WTC11 (cell line): ENCODE measurements around the gene ZIK1. TPM values are rescaled to one million over a fixed set of nuclear protein-coding genes. Genes with fewer than 3 reads are reported as not detected.

Experiments
- ATAC-seq: fragments of 200-7000 bp; cut with Tn5 transposase; 2 replicates; pipeline ENCODE4 v1.10.0; 2021; ENCODE audit warnings: mild to moderate bottlenecking, moderate library complexity
- CTCF ChIA-PET: fragments of 300-600 bp; sonication (Branson Sonifier 250); formaldehyde crosslinking; loops from one replicate; lab custom pipeline; 2021; ENCODE audit warnings: antibody characterized with exemption; lab: Charles Lee
- POLR2A ChIA-PET: fragments of 350-600 bp; sonication (Branson Sonifier 250); formaldehyde crosslinking; loops from one replicate; lab custom pipeline; 2021; ENCODE audit warnings: antibody characterized with exemption; lab: Charles Lee
- DNase-seq: peaks from one replicate; pipeline ENCODE4 v3.0.0; 2021; ENCODE audit warnings: low spot score
- H3K27ac Mint-ChIP-seq: 2 replicates; pipeline ENCODE4 v1.8.0; 2021; ENCODE audit warnings: mixed read lengths
- H3K27me3 Mint-ChIP-seq: 2 replicates; pipeline ENCODE4 v1.8.0; 2021; ENCODE audit warnings: low read depth, mild to moderate bottlenecking, moderate library complexity, mixed read lengths
- H3K36me3 Mint-ChIP-seq: 2 replicates; pipeline ENCODE4 v1.8.0; 2021; ENCODE audit warnings: mixed read lengths
- H3K4me1 Mint-ChIP-seq: 2 replicates; pipeline ENCODE4 v1.8.0; 2022; ENCODE audit warnings: mixed read lengths
- H3K4me3 Mint-ChIP-seq: 2 replicates; pipeline ENCODE4 v1.8.0; 2021; ENCODE audit warnings: mild to moderate bottlenecking, moderate library complexity, mixed read lengths
- H3K9me3 Mint-ChIP-seq: 2 replicates; pipeline ENCODE4 v1.8.0; 2021; ENCODE audit warnings: mixed read lengths
- CBFB ChIP-seq: sonication (generic); formaldehyde crosslinking; IDR thresholded peaks from 2 replicates; pipeline ENCODE4 v1.8.1; 2022; ENCODE audit warnings: mild to moderate bottlenecking, low read depth, missing genetic modification reagents
- CREB1 ChIP-seq: sonication (generic); formaldehyde crosslinking; IDR thresholded peaks from 2 replicates; pipeline ENCODE4 v1.8.0; 2023; ENCODE audit warnings: mild to moderate bottlenecking, missing genetic modification reagents
- CREM ChIP-seq: sonication (generic); formaldehyde crosslinking; IDR thresholded peaks from 2 replicates; pipeline ENCODE4 v1.8.1; 2022; ENCODE audit warnings: mild to moderate bottlenecking, missing genetic modification reagents, moderate library complexity
- ETV6 ChIP-seq: sonication (generic); formaldehyde crosslinking; IDR thresholded peaks from 2 replicates; pipeline ENCODE4 v1.8.1; 2022; ENCODE audit warnings: mild to moderate bottlenecking, missing genetic modification reagents
- HMGA2 ChIP-seq: fragments of 250-450 bp; sonication (Bioruptor Pico); IDR thresholded peaks from 2 replicates; pipeline ENCODE4 v1.4.0; 2021; ENCODE audit warnings: mild to moderate bottlenecking, moderate library complexity
- NR1H2 ChIP-seq: sonication (generic); formaldehyde crosslinking; IDR thresholded peaks from 2 replicates; pipeline ENCODE4 v1.9.0; 2021; ENCODE audit warnings: mild to moderate bottlenecking, moderate library complexity, missing genetic modification reagents
- NR2C2 ChIP-seq: sonication (generic); formaldehyde crosslinking; IDR thresholded peaks from 2 replicates; pipeline ENCODE4 v1.8.0; 2022; ENCODE audit warnings: mild to moderate bottlenecking, missing genetic modification reagents
- NR3C1 ChIP-seq: sonication (generic); formaldehyde crosslinking; conservative IDR thresholded peaks from 2 replicates; pipeline ENCODE4 v1.8.1; 2023; ENCODE audit warnings: low read depth, mild to moderate bottlenecking, missing genetic modification reagents
- SMAD3 ChIP-seq: sonication (generic); formaldehyde crosslinking; IDR thresholded peaks from 2 replicates; pipeline ENCODE4 v1.8.0; 2022; ENCODE audit warnings: missing genetic modification reagents, mild to moderate bottlenecking, borderline replicate concordance
- SP1 ChIP-seq: sonication (generic); formaldehyde crosslinking; conservative IDR thresholded peaks from 2 replicates; pipeline ENCODE4 v1.8.1; 2022; ENCODE audit warnings: missing genetic modification reagents
- TEAD4 ChIP-seq: sonication (generic); formaldehyde crosslinking; IDR thresholded peaks from 2 replicates; pipeline ENCODE4 v1.8.0; 2022; ENCODE audit warnings: mild to moderate bottlenecking, missing genetic modification reagents
- ZBTB21 ChIP-seq: sonication (generic); formaldehyde crosslinking; IDR thresholded peaks from 2 replicates; pipeline ENCODE4 v1.8.1; 2023; ENCODE audit warnings: mild to moderate bottlenecking, missing genetic modification reagents, borderline replicate concordance
- ZNF317 ChIP-seq: sonication (generic); formaldehyde crosslinking; IDR thresholded peaks from 2 replicates; pipeline ENCODE4 v1.8.1; 2023; ENCODE audit warnings: low read depth, mild to moderate bottlenecking, moderate library complexity, missing genetic modification reagents, borderline replicate concordance
- total RNA-seq: library from RNA; stranded (reverse); gene quantifications from 3 replicates; pipeline ENCODE4 v1.2.3, GENCODE V29; 2021
- TF ChIP-seq, protein P1 (sequence below): fragments of 250-450 bp; sonication (Bioruptor Pico); IDR thresholded peaks from 2 replicates; pipeline ENCODE4 v1.9.0; 2021; ENCODE audit warnings: mild to moderate bottlenecking, borderline replicate concordance
- TF ChIP-seq, protein P2 (sequence below): sonication (generic); formaldehyde crosslinking; IDR thresholded peaks from 2 replicates; pipeline ENCODE4 v1.8.0; 2022; ENCODE audit warnings: mild to moderate bottlenecking, missing genetic modification reagents
- TF ChIP-seq, protein P3 (sequence below): sonication (generic); formaldehyde crosslinking; IDR thresholded peaks from 2 replicates; pipeline ENCODE4 v1.8.1; 2022; ENCODE audit warnings: low read depth, mild to moderate bottlenecking, moderate library complexity, missing genetic modification reagents, borderline replicate concordance
- TF ChIP-seq, protein P4 (sequence below): sonication (generic); formaldehyde crosslinking; IDR thresholded peaks from 2 replicates; pipeline ENCODE4 v1.8.1; 2022; ENCODE audit warnings: mild to moderate bottlenecking, missing genetic modification reagents, moderate library complexity, borderline replicate concordance
- TF ChIP-seq, protein P5 (sequence below): fragments of 250-450 bp; sonication (Bioruptor Pico); IDR thresholded peaks from 2 replicates; pipeline ENCODE4 v1.9.0; 2021; ENCODE audit warnings: mild to moderate bottlenecking
- TF ChIP-seq, protein P6 (sequence below): fragments of 250-450 bp; sonication (Bioruptor Pico); IDR thresholded peaks from 2 replicates; pipeline ENCODE4 v1.9.0; 2021; ENCODE audit warnings: mild to moderate bottlenecking
- TF ChIP-seq, protein P7 (sequence below): sonication (generic); formaldehyde crosslinking; IDR thresholded peaks from 2 replicates; pipeline ENCODE4 v1.8.0; 2023; ENCODE audit warnings: missing genetic modification reagents, mild to moderate bottlenecking, borderline replicate concordance

Gene ZIK1
- total RNA-seq, 1 experiment from 2014 or later = 31.1 TPM

DNA sequence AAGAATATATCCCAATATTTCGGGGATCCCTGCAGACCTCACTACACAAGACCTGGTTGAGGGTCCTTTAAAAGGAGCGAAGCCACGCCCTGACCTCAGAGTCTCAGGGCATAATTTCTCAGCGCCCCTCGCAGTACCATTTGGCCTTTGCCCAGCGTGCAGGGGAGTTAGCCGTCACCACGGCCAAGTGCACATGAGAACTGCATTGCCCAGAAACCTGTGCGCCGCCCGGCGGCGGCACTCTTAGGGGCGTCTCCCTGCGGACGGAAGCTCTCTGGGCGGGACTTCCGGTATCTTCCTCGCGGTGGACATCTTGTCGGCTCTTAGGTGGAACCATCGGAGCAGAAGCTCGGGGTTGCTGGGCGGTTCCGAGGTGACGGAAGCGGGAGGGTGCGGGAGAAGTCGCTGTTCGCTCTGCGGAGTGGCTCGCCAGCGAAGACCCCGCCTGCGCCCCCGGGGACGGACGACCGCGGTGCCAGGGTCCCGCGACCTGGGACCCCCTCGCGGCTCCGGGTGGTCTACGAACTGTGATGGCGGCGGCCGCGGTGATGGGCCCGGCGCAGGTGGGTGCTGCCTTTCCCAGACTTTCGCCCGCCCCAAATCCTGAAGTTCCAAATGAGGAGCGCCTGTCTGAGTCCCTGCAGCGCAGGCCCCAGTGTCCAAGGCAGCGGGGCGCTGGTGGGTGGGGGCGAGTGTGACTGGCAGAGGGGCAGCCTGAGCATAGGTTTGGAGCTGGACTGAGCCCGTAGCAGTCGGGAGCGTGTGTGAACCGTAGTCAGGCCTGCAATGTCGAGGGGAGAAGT lies 30.2 kb downstream of the ZIK1 start, which contains the start of gene ZNF134:
TSS of gene ZNF134 (plus strand) at position 302 of the 803 bp plus-strand sequence. CDS start 5,227 bp downstream, outside the sequence.
- CTCF ChIA-PET = interaction anchor here (1.0 to 2.1 kb wide), 4 partner anchors 13 to 95 kb away, joined by 4 to 9 read pairs (median 5); partner anchors contain the start of genes ZNF154 and ZNF551
- Mint-ChIP-seq H3K4me3 (peak within 1 kb of the TSS; percentile 99), H3K9me3 (peaks cover 52% of the 10 kb centered on the region), H3K36me3 (peaks cover 49% of the 10 kb centered on the region), H3K4me1 (peaks cover 14% of the 10 kb centered on the region), H3K27me3 (peaks cover 8% of the 10 kb centered on the region), H3K27ac (peak within 1 kb of the TSS; percentile 89)
- DNase-seq (peak; percentile 93), ATAC-seq (peak; percentile 99)
- POLR2A ChIA-PET = interaction anchor here (0.6 to 1.5 kb wide), 6 partner anchors 18 to 321 kb away, joined by 3 to 5 read pairs (median 4); partner anchors contain the start of genes ZNF154, ZNF211, ZNF416 and ZNF418
- TF ChIP-seq NR1H2 (CRISPR knock-in tag) (no peak; the same call in 1 of the 2 replicates), TEAD4 (CRISPR knock-in tag) (0 out of 2 replicates have a peak, but pooled peaks have one; percentile 8), CREB1 (CRISPR knock-in tag) (no peak), NR2C2 (CRISPR knock-in tag) (no peak), NR3C1 (CRISPR knock-in tag) (no peak), CREM (CRISPR knock-in tag) (0 out of 2 replicates have a peak, but pooled peaks have one; percentile 45), HMGA2 (CRISPR knock-in tag) (no peak), SMAD3 (CRISPR knock-in tag) (no peak), ETV6 (CRISPR knock-in tag) (no peak), ZBTB21 (CRISPR knock-in tag) (0 out of 2 replicates have a peak, but pooled peaks have one; percentile 5), ZNF317 (CRISPR knock-in tag) (no peak), CBFB (CRISPR knock-in tag) (no peak), SP1 (CRISPR knock-in tag) (peak; percentile 82)
- TF ChIP-seq, protein P1, sequence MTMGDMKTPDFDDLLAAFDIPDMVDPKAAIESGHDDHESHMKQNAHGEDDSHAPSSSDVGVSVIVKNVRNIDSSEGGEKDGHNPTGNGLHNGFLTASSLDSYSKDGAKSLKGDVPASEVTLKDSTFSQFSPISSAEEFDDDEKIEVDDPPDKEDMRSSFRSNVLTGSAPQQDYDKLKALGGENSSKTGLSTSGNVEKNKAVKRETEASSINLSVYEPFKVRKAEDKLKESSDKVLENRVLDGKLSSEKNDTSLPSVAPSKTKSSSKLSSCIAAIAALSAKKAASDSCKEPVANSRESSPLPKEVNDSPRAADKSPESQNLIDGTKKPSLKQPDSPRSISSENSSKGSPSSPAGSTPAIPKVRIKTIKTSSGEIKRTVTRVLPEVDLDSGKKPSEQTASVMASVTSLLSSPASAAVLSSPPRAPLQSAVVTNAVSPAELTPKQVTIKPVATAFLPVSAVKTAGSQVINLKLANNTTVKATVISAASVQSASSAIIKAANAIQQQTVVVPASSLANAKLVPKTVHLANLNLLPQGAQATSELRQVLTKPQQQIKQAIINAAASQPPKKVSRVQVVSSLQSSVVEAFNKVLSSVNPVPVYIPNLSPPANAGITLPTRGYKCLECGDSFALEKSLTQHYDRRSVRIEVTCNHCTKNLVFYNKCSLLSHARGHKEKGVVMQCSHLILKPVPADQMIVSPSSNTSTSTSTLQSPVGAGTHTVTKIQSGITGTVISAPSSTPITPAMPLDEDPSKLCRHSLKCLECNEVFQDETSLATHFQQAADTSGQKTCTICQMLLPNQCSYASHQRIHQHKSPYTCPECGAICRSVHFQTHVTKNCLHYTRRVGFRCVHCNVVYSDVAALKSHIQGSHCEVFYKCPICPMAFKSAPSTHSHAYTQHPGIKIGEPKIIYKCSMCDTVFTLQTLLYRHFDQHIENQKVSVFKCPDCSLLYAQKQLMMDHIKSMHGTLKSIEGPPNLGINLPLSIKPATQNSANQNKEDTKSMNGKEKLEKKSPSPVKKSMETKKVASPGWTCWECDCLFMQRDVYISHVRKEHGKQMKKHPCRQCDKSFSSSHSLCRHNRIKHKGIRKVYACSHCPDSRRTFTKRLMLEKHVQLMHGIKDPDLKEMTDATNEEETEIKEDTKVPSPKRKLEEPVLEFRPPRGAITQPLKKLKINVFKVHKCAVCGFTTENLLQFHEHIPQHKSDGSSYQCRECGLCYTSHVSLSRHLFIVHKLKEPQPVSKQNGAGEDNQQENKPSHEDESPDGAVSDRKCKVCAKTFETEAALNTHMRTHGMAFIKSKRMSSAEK = no peak
- TF ChIP-seq, protein P2, sequence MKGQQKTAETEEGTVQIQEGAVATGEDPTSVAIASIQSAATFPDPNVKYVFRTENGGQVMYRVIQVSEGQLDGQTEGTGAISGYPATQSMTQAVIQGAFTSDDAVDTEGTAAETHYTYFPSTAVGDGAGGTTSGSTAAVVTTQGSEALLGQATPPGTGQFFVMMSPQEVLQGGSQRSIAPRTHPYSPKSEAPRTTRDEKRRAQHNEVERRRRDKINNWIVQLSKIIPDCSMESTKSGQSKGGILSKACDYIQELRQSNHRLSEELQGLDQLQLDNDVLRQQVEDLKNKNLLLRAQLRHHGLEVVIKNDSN = peak; percentile 32; the same call in 1 of the 2 replicates
- TF ChIP-seq, protein P3, sequence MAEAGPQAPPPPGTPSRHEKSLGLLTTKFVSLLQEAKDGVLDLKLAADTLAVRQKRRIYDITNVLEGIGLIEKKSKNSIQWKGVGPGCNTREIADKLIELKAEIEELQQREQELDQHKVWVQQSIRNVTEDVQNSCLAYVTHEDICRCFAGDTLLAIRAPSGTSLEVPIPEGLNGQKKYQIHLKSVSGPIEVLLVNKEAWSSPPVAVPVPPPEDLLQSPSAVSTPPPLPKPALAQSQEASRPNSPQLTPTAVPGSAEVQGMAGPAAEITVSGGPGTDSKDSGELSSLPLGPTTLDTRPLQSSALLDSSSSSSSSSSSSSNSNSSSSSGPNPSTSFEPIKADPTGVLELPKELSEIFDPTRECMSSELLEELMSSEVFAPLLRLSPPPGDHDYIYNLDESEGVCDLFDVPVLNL (CRISPR knock-in tag) = peak; percentile 29; the same call in 1 of the 2 replicates
- TF ChIP-seq, protein P4, sequence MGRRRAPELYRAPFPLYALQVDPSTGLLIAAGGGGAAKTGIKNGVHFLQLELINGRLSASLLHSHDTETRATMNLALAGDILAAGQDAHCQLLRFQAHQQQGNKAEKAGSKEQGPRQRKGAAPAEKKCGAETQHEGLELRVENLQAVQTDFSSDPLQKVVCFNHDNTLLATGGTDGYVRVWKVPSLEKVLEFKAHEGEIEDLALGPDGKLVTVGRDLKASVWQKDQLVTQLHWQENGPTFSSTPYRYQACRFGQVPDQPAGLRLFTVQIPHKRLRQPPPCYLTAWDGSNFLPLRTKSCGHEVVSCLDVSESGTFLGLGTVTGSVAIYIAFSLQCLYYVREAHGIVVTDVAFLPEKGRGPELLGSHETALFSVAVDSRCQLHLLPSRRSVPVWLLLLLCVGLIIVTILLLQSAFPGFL = no peak
- TF ChIP-seq, protein P5, sequence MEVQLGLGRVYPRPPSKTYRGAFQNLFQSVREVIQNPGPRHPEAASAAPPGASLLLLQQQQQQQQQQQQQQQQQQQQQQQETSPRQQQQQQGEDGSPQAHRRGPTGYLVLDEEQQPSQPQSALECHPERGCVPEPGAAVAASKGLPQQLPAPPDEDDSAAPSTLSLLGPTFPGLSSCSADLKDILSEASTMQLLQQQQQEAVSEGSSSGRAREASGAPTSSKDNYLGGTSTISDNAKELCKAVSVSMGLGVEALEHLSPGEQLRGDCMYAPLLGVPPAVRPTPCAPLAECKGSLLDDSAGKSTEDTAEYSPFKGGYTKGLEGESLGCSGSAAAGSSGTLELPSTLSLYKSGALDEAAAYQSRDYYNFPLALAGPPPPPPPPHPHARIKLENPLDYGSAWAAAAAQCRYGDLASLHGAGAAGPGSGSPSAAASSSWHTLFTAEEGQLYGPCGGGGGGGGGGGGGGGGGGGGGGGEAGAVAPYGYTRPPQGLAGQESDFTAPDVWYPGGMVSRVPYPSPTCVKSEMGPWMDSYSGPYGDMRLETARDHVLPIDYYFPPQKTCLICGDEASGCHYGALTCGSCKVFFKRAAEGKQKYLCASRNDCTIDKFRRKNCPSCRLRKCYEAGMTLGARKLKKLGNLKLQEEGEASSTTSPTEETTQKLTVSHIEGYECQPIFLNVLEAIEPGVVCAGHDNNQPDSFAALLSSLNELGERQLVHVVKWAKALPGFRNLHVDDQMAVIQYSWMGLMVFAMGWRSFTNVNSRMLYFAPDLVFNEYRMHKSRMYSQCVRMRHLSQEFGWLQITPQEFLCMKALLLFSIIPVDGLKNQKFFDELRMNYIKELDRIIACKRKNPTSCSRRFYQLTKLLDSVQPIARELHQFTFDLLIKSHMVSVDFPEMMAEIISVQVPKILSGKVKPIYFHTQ (CRISPR knock-in tag) = no peak
- TF ChIP-seq, protein P6, sequence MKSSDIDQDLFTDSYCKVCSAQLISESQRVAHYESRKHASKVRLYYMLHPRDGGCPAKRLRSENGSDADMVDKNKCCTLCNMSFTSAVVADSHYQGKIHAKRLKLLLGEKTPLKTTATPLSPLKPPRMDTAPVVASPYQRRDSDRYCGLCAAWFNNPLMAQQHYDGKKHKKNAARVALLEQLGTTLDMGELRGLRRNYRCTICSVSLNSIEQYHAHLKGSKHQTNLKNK (CRISPR knock-in tag) = no peak
- TF ChIP-seq, protein P7, sequence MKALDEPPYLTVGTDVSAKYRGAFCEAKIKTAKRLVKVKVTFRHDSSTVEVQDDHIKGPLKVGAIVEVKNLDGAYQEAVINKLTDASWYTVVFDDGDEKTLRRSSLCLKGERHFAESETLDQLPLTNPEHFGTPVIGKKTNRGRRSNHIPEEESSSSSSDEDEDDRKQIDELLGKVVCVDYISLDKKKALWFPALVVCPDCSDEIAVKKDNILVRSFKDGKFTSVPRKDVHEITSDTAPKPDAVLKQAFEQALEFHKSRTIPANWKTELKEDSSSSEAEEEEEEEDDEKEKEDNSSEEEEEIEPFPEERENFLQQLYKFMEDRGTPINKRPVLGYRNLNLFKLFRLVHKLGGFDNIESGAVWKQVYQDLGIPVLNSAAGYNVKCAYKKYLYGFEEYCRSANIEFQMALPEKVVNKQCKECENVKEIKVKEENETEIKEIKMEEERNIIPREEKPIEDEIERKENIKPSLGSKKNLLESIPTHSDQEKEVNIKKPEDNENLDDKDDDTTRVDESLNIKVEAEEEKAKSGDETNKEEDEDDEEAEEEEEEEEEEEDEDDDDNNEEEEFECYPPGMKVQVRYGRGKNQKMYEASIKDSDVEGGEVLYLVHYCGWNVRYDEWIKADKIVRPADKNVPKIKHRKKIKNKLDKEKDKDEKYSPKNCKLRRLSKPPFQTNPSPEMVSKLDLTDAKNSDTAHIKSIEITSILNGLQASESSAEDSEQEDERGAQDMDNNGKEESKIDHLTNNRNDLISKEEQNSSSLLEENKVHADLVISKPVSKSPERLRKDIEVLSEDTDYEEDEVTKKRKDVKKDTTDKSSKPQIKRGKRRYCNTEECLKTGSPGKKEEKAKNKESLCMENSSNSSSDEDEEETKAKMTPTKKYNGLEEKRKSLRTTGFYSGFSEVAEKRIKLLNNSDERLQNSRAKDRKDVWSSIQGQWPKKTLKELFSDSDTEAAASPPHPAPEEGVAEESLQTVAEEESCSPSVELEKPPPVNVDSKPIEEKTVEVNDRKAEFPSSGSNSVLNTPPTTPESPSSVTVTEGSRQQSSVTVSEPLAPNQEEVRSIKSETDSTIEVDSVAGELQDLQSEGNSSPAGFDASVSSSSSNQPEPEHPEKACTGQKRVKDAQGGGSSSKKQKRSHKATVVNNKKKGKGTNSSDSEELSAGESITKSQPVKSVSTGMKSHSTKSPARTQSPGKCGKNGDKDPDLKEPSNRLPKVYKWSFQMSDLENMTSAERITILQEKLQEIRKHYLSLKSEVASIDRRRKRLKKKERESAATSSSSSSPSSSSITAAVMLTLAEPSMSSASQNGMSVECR = peak; percentile 68; the same call in 1 of the 2 replicates
